GM21360 (cell line): Measurements from ENCODE around the gene PROSER2.

ENCODE experiments used
- ATAC-seq: cut with Tn5 transposase; IDR thresholded peaks from one replicate; pipeline ENCODE4 v1.9.1; 2021; ENCODE audit warnings: mild to moderate bottlenecking, moderate library complexity; ENCODE audit not compliant: unreplicated experiment

PROSER2 gene

DNA sequence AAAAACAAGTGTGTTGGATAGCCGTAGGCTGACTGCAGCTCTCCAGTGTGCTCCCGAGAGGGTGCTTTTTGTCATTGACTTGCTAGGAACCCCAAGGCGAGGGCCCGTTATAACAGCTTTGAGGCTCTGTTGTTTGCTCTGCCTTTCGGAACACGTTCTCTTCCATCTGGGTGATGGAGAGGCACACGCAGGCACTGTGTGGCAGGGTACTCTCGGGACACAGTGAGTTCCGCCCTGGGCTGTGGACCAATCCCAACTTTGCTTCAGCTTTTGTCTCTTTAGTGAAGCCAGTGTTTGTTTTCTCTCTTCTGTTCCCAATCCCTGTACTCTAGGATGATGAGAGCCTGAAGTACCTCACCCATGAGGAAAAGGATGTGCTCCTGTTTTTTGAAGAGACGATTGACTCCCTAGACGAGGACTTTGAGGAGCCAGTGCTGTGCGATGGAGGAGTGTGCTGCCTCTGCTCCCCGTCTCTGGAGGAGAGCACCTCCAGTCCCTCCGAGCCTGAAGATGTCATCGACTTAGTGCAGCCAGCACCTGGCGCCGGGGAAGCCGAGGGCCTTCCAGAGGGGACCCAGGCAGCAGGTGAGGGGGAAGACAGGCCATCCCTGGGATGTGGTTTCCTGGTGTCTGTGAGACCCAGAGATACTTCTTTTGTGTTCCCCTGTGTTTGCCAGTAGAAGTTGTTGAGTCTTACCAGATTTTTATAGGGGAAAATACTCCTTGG lies 43.2 kb downstream of the PROSER2 start:
- ATAC-seq, result no peak

DNA sequence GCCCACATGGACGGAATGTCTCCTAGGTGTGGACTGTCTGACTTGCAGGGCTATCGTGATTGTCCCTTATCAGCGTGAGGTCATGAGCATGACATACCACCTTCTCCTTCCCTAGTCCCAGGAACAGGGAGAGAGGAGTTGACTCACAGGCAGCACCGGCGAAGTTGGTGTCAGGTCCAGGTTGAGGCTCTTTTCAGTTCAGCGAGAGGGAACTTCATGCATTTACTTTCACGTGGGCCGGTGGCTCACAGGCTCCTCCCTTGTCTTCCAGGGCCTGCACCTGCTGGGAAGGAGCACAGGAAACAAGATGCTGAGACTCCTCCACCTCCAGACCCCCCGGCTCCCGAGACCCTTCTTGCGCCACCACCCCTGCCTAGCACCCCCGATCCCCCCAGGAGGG lies 46.1 kb downstream of the PROSER2 start:
- ATAC-seq, result no peak

DNA sequence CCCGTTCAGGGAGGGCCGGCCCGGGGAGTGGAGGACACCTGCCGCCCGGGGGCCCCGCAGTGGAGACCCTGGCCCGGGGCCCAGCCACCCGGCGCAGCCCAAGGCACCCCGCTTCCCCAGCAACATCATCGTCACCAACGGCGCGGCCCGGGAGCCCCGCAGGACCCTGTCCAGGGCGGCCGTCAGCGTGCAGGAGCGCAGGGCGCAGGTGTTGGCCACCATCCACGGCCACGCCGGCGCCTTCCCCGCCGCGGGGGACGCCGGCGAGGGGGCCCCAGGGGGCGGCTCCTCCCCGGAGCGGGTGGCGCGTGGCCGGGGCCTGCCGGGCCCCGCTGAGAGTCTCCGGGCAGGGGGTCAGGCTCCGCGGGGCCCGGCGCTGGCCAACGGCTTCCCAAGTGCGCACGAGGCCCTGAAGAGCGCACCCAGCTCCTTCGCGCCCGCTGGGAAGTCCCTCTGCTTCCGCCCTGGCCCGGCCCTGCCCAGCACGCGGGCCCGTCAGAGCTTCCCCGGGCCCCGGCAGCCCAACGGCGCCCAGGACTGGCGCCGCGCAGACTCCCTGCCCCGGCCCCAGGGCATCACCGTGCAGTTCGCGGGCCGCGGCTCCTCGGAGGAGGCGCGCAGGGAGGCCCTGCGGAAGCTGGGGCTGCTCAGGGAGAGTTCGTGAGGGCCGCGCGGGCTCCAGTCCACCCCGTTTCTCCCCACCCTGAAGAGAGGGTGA lies 46.7 kb downstream of the PROSER2 start:
- ATAC-seq, result no peak

- ATAC-seq, result no peak
Observed at GRCh38 chr10:11870461-11870780, 47.3 kb downstream of the PROSER2 start.

DNA sequence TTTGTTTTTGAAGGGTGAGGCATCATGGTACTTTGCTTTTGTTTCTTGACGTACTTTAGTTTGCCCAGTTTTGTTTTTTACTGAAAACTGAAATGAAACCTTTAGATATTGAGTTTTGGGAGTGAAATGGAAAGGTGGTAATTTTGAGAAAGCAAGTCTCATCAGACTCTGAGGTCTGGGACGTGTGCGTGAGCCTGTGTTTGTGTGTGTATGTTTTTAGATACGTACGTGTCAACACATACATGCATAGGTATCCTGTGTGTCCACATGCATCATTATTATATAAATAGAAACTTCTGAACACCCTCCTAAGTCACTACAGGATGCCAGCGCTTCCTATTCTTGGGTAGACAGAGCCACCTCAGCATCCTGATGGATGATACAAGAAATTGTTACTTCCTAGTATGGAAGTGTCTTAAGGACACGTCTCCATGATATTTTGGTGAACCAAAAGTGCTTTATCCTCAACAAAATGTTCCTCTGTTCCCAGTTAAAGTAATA lies 47.8 kb downstream of the PROSER2 start:
- no peak for ATAC-seq

DNA sequence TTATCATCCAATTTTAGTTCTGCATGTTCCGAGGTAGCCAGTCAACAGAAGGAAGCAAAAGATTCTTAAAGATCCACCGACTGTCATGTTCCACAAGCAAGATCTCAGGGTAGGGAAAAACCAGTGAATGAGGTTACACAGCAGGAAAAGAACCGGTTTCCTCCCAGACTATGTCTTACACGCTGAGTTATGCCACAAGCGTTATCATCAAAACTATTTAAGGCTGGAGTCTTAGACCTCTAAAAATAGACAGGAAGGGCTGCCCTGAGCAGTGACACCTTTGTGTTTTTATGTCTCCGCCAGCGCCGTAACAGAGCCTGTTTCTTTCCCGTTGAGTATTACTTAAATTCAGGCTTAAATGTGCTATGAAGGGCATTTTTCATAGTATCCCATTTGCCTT lies 48.3 kb downstream of the PROSER2 start:
- ATAC-seq, result no peak

- no peak for ATAC-seq
Observed at GRCh38 chr10:11874568-11875493, 51.7 kb downstream of the PROSER2 start.

DNA sequence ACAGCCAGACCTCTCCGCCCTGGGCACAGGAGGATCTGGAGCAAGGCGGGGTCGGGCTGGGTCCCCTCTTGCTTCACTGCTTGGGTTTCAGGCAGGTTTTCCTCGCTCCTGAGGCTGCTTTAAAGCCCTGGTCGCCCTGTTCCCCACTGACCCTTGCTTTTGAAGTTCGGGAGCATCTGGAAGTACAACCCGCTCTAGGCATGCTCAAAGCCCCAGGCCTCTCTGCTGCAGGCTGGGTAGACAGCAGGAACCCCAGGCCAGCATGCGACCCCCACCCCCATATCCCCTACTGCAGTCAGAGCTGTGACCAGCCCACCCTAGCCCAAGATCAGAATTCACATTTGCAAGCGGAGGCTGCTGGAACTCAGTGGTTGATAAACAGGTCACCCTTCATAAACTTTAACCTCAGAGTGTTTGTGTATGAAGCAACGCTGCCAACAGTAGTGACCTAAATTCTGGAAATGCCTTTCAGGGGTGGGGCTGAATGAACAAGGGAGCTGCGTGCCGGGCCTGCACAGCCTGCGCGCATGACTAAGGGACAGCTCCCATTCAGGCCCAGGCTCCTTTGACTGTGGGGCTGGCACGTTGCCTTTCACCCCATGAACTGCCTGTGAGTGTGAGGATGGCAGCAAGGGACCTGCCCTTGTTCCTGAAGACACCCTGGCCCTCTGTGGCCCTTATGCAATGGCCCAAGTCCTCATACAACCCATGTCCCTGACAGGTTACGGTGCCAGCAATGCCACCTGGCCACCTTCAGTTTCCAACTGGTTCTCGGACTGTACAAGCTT lies 52.5 kb downstream of the PROSER2 start:
- no peak for ATAC-seq

GRCh38 chr10:11876324-11876723 lies 53.2 kb downstream of the PROSER2 start:
- no peak for ATAC-seq

DNA sequence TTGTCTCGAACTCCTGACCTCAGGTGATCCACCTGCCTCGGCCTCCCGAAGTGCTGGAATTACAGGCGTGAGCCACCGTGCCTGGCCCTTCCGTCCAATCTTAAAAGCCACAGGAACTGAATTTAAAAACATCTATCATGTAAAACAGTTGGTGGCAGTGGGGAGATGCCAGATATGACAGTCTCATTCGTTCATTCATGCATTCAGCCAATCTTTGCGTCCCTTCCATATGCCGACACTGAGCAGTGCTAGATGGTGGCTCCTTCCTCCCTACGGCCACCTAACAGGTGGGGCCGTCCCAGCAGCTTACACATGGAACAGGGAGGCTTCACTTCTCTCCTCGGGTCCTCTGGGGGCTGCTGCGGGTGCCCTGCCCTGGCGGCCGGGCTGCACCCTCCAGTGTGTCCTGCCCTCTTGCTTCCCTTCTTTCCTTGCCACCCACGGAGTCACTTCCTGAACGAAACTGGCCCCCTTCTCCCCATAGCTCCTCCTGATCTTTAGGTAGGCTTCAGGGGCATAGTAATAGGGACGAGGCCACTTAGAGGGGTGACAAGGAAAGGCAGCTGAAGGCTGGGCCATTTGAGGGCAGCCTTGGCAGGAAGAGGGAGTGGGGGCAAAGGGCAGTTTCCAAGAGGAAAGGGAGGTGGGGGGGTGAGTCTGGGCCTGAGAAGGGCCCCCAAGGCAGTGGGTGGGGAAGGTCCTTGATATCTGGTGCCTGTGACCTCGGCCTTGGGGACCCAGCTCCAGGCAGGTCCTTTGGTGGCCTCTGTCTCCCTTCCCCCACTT lies 53.8 kb downstream of the PROSER2 start:
- no peak for ATAC-seq

DNA sequence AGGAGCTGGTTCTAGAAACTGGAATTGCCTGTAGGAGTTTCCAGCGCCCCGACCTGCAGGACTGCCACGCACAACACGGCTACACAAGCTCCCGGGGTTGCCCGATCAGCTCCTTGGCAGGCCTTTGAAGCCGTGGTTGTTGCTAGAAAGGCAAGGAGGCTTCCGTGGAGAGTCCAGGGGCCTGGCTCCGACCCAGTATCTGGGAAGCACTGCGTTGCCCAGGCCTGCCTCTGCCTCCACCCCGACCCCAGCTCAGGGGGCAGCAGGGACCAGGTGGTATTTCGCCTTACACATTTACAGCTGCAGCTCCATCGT lies 54.4 kb downstream of the PROSER2 start:
- no peak for ATAC-seq

DNA sequence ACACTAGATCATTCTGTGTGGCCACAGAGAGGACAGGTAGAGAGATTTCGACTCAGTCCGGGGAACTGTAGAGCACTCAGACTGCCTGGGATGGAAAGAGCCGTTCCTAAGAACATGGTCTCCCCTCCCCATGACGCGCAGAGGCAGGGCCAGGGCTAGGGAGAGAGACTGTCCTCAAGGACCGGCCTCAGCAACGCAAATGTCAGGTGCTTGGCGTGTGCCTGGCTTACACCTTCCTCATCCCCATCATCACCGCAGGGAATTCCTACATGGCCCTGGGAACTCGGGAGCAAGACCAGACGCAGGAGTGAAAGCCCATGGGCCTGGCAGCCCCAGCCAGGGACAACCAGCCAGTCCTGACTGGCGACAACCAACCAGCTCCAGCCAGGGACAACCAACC lies 55.6 kb downstream of the PROSER2 start:
- no peak for ATAC-seq

- ATAC-seq, result no peak
Observed at GRCh38 chr10:11879387-11880094, 56.4 kb downstream of the PROSER2 start.

- no peak for ATAC-seq
Observed at GRCh38 chr10:11880151-11881029, 57.2 kb downstream of the PROSER2 start.

DNA sequence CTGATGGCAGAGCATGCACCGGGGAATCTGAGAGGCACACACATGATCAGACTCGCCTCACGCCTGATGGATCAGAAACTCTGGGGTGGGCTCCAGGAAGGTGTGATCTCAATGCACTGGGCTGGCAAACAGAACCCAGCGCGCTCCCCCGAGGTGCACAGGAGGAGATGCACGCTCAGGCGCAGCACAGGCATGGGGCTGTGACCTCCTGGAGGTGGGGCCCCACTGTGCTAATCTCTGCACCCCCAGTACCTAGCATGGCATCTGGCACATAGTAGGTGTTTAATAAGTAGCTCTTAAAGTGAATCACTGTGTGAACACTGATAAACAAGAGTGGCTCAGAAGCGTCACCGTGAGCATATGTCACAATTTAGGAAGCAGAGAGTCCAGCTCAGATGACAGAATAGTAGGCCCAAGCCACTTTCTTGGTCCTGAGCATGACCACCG lies 57.9 kb downstream of the PROSER2 start:
- no peak for ATAC-seq

DNA sequence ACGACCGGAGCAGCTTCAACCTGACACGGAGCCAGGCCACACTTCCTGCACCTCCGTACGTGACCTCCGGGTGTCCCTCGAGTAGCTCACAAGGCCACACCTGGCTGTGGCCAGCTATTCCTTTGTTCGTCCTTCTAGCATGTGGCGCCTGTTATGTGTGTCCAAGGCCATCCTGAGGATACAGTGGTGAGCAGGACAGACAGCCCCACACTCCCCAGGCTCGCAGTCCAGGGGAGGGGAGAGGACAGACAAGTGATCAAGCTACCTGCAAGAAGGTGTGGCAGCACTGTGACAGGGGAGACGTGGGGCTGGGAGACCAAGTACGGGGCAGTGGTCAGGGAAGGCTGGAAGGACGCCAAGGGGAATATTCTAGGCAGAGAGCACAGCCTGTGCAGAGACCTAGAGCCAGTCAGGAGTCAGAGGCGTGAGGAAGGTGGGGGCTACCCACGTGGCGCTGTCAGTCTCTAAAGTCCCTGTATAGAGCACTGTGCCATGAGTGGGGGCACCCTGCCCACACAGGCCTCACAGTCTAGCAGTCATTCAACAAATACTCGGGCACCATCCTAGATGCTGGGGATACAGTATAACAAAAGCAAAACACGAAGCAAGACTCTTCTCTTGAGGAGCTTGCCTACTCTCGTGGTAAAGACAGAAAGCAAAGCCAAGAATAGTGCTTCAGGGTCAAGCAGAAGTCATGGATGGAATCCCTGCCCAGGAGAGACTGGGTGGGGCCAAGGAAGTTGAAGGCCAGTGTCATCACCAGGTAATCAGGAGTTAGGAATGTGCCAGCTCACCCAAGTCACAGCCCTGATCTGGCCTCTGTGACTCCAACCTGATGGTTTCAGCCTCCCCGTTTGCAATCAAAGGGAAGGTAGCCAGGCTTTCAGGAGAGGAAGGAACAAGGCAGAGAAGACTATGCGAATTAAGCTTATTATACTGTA lies 58.6 kb downstream of the PROSER2 start:
- ATAC-seq, result no peak

DNA sequence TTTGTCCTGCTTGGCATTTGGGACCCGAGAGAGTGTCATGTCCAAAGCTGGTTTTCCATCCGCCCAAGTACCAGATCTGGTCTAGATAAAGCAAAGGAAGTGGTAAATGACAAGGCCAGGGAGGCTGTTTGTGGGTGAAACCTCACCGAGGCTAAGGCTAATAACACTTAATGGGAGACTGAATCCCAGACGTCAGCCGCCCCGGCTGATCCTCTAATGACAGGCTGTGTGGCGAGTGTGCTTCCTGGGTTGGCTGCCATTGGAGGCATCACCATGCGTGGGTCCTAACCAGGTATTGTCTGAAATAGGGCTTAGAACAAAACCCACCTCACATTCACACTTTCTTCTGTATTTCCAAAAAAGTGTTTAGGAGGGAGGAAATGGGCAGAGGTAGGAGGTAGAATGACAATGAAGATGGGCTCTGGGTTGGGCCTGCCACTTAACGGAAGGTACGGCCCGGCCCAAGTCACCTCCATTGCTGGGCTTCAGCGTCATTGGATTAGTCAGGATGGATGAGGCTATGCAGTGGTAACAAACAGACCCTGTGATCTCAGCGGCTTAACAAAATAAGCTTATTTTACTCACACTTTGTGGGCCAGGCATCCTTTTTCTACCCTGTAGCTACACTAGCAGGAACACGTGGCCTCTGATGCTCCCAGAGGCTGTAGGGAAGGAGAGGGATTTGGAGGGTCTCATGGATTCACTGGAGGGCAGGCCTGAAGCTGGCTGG lies 59.7 kb downstream of the PROSER2 start:
- ATAC-seq, result no peak
